GM19463 (cell line): ENCODE data around the gene PACS2.

ENCODE experiments used
- ATAC-seq: cut with Tn5 transposase; IDR thresholded peaks from one replicate; pipeline ENCODE4 v1.9.1; 2021; ENCODE audit warnings: mild to moderate bottlenecking, moderate library complexity; ENCODE audit not compliant: unreplicated experiment

PACS2 gene

GRCh38 chr14:105419195-105420091 lies 104.9 kb downstream of the PACS2 start, which contains the start of gene MTA1:
TSS of gene MTA1 (plus strand) at chr14:105419827. CDS start at chr14:105420036, 209 bp downstream.
- ATAC-seq, result peak; percentile 62

GRCh38 chr14:105420101-105420973 lies 105.8 kb downstream of the PACS2 start:
- ATAC-seq, result no peak

DNA sequence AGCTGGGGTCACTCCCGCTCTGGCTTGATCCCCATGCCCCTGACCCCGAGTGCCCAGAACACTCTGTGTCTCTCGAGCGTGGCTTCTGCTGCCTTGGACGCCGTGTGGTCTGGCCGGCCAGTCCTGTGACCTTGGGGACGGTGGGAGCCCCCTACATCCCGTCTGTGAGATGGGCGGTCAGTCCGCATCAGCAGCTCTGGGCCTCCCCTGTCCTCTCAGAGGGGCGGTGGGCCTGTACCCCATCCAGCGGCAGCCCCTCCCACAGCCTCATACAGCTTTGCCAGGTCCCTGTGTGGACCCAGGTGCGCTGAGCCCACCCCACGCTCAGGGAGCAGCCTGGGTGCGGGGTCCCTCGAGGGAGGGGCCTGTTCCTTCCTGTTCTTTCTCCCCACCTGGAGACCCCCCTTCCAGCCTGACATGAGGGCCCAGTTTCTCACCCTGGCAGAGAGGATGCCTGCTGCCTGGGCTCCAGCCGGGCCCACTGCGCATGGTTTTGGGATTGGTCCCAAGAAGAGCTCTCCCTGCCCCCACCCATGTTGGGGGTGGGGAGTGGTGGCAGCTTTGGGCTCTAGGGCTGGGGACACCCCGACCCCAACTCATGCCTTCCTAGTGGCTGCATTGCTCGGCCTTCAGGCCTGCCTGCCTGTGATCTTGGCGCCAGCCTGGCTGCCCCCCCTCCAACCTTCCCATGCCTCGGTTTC lies 106.6 kb downstream of the PACS2 start:
- no peak for ATAC-seq

DNA sequence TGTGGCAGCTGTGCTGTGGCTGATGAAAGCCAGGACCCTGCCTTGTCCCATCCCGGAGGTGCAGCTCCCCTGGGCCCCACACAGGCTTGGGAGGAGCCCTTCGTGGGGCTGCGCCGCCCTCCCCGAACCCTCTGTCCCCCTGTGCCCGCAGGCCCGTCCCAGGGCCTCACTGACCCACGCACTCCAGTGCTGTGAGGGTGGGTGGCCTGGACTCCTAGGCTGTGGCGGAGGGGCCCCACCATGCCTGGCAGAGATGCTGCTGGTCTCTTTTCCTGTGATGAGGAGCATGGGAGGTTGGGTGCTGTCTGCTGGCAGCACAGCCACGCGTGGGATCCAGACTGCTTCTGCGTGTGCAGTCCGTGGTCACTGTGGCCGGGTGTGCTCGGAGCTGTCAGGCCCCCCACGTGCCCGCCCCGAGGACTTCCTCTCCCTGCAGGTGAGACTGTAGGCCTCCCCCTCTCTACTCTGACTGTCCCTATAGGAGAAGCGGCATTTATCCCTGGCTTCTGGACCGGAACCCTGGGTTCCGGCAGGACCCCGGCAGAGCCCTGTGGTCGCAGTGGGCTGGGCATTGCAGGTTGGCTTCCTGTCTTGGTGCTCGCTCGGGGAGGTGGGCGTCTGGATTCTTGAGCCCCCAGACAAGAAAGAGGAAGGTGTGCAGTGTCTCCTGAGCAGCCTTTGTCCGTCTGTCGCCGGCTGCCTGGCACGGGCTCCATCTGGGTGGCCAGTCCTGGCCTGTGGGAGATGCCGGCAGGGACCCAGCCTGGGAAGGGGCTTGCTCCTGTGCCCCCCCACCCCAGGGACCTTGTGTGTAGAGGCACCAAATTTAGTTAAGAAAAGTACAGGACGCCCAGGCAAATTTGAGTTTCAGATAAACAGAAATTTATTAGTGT lies 107.4 kb downstream of the PACS2 start:
- no peak for ATAC-seq

- ATAC-seq, result no peak
Measured at GRCh38 chr14:105422695-105423487, 108.3 kb downstream of the PACS2 start.

GRCh38 chr14:105423488-105424195 lies 109.1 kb downstream of the PACS2 start:
- ATAC-seq, result no peak

GRCh38 chr14:105424861-105425260 lies 110.3 kb downstream of the PACS2 start:
- no peak for ATAC-seq

GRCh38 chr14:105425823-105426247 lies 111.3 kb downstream of the PACS2 start:
- ATAC-seq, result no peak

GRCh38 chr14:105426416-105427130 lies 112.0 kb downstream of the PACS2 start:
- no peak for ATAC-seq

DNA sequence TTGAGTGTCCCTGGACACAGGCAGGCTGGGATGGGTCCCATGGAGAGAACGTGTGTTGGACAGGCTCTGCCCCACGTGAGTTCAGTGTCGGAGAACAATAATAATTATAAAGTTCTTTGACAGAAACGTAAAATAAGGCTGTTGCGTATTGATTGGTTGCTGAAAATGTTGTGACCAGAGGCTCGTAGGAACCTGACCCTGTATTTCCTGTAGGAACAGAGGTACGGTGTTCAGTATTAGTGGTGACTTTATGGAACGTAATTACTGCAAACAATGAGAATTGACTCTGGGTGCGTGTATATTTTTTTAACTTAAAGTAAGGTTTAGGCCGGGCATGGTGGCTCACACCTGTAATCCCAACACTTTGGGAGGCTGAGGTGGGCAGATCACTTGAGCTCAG lies 112.9 kb downstream of the PACS2 start:
- no peak for ATAC-seq

DNA sequence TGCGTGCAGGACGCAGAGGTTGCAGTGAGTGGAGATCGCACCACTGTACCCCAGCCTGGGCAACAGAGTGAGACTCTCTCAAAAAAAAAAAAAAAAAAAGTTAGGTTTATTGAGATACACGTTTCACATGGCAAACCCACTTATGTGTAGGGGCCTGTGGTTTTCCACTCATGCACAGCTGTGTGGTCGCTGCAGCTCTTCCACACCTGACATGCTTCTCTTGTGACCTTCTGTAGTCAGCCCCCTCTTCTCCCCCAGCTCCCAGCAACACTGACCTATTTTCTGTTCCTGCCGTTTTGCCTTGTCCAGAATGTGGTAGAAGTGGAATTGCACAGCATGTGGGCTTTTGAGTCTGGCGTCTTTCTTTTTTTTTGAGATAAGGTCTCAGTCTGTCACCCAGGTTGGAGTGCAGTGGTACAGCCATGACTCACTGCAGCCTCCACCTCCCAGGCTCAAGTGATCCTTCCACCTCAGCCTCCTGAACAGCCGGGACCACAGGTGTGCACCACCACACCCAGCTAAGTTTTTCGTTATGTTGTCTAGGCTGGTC lies 113.5 kb downstream of the PACS2 start:
- ATAC-seq, result no peak

DNA sequence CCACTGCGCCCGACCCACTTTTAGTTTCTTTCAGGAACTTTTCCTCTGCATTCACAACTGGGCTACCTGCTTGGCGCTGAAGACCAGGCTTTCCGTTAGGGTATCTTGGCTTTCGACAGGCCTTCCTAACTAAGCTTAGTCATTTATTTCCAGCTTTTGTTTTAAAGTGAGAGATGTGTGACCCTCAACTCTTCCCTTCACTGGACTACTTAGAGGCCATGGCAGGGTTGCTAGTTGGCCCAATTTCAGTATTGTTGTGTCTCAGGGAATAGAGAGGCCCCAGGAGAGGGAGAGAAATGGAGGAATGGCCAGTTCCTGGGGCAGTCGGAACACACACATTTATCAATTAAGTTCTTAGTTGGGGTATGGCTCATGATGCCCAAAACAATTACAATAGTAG lies 115.5 kb downstream of the PACS2 start:
- ATAC-seq, result no peak

- no peak for ATAC-seq
Measured at GRCh38 chr14:105430565-105430964, 116.0 kb downstream of the PACS2 start.

DNA sequence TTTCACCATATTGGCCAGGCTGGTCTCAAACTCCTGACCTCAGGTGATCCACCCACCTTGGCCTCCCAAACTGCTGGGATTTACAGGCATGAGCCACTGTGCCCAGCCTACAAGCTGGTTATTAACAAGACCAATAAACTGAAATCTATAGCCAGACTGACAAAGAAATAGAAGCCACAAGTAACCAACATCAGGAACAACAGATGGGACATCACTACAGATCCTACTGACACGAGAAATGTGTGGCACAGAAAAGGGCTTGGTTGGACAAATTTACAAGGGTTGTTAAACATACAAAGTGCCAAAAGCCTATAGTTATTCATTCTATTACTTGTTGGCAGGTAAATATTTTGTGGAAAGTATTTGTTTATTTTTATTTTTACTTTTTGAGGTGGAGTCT lies 116.7 kb downstream of the PACS2 start:
- no peak for ATAC-seq

GRCh38 chr14:105432657-105433056 lies 118.1 kb downstream of the PACS2 start:
- no peak for ATAC-seq

DNA sequence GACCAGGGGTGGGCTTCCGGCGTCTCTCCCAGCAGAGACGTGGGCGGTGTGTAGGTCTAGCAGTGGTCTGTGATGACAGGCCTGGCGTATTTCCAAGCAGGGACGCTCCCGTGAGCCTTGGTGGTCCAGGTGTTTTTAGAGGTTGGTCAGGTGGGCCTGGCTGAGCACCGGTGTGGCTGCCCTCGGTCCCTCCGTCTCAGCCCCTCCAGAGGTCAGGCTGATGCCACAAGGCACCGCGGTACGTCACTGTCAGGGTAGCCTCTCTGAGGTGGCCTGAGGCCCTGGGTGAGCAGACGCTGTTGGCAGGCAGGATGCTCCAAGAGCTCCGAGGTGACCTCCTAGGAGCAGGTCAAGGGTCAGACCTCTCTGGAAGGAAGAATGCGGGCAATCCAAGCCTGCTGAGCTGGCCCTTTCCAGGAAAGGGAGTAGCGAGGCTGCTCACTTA lies 118.6 kb downstream of the PACS2 start:
- ATAC-seq, result no peak

DNA sequence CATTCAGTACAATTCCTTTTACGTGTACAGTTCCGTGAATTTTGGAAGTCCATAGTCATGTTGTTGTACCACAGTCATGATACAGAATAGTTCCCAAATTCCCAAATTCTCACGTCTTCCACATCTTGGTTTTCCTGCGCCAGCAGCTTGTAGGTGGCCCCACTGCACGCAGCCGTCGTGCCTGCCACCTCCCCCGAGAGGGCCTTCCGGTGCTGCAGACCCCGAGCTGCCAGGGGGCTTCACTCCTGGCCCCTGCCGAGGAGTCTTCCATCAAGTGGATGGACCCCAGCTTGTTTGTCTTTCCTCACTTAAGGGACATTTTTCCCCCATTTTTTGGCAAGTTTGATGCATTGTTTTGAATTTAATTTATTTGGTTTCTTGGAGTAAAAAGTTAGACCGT lies 121.9 kb downstream of the PACS2 start:
- no peak for ATAC-seq
